Breast epithelium (tissue), 3 donors: ENCODE measurements around the gene ADAM23.

Source experiments
- POLR2A ChIP-seq: fragments of 450-650 bp; IDR thresholded peaks from one replicate; pipeline ENCODE4 v1.6.1; 2016; ENCODE audit warnings: antibody characterized with exemption, mild to moderate bottlenecking, moderate library complexity
- TF ChIP-seq, protein P1 (sequence below), 3 donors: fragments of 450-650 bp; IDR thresholded peaks; one replicate each; pipeline ENCODE4 v1.5.1; 2016 to 2017; ENCODE audit warnings: antibody characterized with exemption in 3 of 3, mild to moderate bottlenecking in 3 of 3, moderate library complexity in 3 of 3

DNA sequence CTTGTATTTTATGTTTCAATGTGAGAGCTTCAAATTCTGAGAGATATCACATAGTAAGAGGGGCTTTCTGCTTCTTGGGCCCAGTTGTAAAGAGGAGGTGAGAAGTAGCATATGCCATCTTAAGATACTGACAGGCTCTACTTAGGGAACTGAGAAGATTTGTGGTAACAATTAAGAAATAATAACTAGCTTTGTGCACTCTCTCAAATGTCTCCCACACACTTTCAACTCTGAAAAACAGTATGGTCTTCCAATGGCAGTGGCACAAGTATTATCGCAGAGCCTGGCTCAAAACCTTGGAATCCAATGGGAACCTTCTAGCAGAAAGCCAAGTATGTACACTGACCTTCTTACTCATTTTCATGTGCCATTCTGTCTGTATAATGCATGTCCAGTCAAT lies 118.6 kb downstream of the ADAM23 start:
- TF ChIP-seq, protein P1, sequence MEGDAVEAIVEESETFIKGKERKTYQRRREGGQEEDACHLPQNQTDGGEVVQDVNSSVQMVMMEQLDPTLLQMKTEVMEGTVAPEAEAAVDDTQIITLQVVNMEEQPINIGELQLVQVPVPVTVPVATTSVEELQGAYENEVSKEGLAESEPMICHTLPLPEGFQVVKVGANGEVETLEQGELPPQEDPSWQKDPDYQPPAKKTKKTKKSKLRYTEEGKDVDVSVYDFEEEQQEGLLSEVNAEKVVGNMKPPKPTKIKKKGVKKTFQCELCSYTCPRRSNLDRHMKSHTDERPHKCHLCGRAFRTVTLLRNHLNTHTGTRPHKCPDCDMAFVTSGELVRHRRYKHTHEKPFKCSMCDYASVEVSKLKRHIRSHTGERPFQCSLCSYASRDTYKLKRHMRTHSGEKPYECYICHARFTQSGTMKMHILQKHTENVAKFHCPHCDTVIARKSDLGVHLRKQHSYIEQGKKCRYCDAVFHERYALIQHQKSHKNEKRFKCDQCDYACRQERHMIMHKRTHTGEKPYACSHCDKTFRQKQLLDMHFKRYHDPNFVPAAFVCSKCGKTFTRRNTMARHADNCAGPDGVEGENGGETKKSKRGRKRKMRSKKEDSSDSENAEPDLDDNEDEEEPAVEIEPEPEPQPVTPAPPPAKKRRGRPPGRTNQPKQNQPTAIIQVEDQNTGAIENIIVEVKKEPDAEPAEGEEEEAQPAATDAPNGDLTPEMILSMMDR (IDR thresholded peaks at IDR 0.05) = no peak
- no peak for TF ChIP-seq POLR2A
